K562 (cell line): Measurements from ENCODE around the gene ELAVL3. TPM values are rescaled to one million over a fixed set of nuclear protein-coding genes. Genes with fewer than 3 reads are reported as not detected.

Experiments used
- CC2D1A ChIP-seq: fragments of 450-650 bp; IDR thresholded peaks from 2 replicates; pipeline ENCODE4 v1.6.1; 2017; ENCODE audit warnings: mild to moderate bottlenecking
- CHCHD3 ChIP-seq: fragments of 250-450 bp; sonication (Bioruptor Pico); IDR thresholded peaks from 2 replicates; pipeline ENCODE4 v2.1.2; 2022; ENCODE audit warnings: mild to moderate bottlenecking
- CTBP1 ChIP-seq: fragments of 450-650 bp; IDR thresholded peaks from 2 replicates; pipeline ENCODE4 v1.6.1; 2016; ENCODE audit warnings: borderline replicate concordance
- CXXC5 ChIP-seq: fragments of 250-450 bp; sonication (Bioruptor Pico); IDR thresholded peaks from 2 replicates; pipeline ENCODE4 v1.8.0; 2022; ENCODE audit warnings: inconsistent platforms, mild to moderate bottlenecking, moderate library complexity
- E2F3 ChIP-seq: fragments of 250-450 bp; sonication (Bioruptor Pico); IDR thresholded peaks from 2 replicates; pipeline ENCODE4 v1.4.0; 2020; ENCODE audit warnings: mild to moderate bottlenecking
- LCOR ChIP-seq: sonication (generic); formaldehyde crosslinking; IDR thresholded peaks from 2 replicates; pipeline ENCODE4 v1.8.0; 2022; ENCODE audit warnings: mild to moderate bottlenecking, missing genetic modification reagents
- MBD2 ChIP-seq: sonication (generic); IDR thresholded peaks from 2 replicates; pipeline ENCODE4 v1.6.1; 2016; ENCODE audit warnings: low read depth, borderline replicate concordance
- RCOR1 ChIP-seq, 2 experiments: IDR thresholded peaks; 2 replicates each; pipeline ENCODE4 v1.6.1; 2012; ENCODE audit warnings: low read depth in 2 of 2, low read length in 2 of 2, borderline replicate concordance in 1 of 2, improper control_type of control experiment in 1 of 2
- SRSF3 ChIP-seq: fragments of 200-400 bp; formaldehyde crosslinking; IDR thresholded peaks from 2 replicates; pipeline ENCODE4 v1.6.1; 2016; ENCODE audit warnings: mild to moderate bottlenecking, low read length, moderate library complexity; ENCODE audit not compliant: insufficient read depth
- TBP ChIP-seq: optimal IDR thresholded peaks from 2 replicates; pipeline ENCODE3; 2011; ENCODE audit warnings: low read depth, low read length, improper control_type of control experiment
- TCF15 ChIP-seq: fragments of 250-450 bp; sonication (Bioruptor Pico); IDR thresholded peaks from 2 replicates; pipeline ENCODE4 v1.8.0; 2022; ENCODE audit warnings: moderate library complexity, mild to moderate bottlenecking, inconsistent platforms
- TFAP4 ChIP-seq: sonication (generic); formaldehyde crosslinking; IDR thresholded peaks from 2 replicates; pipeline ENCODE4 v1.8.0; 2022; ENCODE audit warnings: missing genetic modification reagents, mild to moderate bottlenecking, moderate library complexity, borderline replicate concordance
- XRCC5 ChIP-seq: fragments of 200-400 bp; formaldehyde crosslinking; IDR thresholded peaks from 2 replicates; pipeline ENCODE4 v1.6.1; 2017; ENCODE audit warnings: low read depth, mild to moderate bottlenecking, low read length
- ZNF143 ChIP-seq: sonication (generic); formaldehyde crosslinking; IDR thresholded peaks from 2 replicates; pipeline ENCODE4 v1.9.0; 2022; ENCODE audit warnings: mild to moderate bottlenecking, missing genetic modification reagents
- ZNF347 ChIP-seq: fragments of 450-650 bp; formaldehyde crosslinking; IDR thresholded peaks from 2 replicates; pipeline ENCODE4 v1.4.0; 2020; ENCODE audit warnings: low read depth, mild to moderate bottlenecking, moderate library complexity
- ZNF436 ChIP-seq: fragments of 250-450, 450-650 bp; sonication (Bioruptor Pico); formaldehyde crosslinking; IDR thresholded peaks from 2 replicates; pipeline ENCODE4 v1.7.0; 2020; ENCODE audit warnings: mild to moderate bottlenecking
- ZNF512 ChIP-seq: IDR thresholded peaks from 2 replicates; pipeline ENCODE4 v1.6.1; 2016; ENCODE audit warnings: missing genetic modification characterization, missing compliant biosample characterization
- ZNF75A ChIP-seq: fragments of 450-650 bp; formaldehyde crosslinking; IDR thresholded peaks from 2 replicates; pipeline ENCODE4 v1.4.0; 2020; ENCODE audit warnings: mild to moderate bottlenecking
- polyA plus RNA-seq, 8 experiments: library from polyadenylated mRNA; depleted of rRNA in 4 of 8; stranded (reverse) in 5 of 8; unstranded in 3 of 8; fragments of >200 nt; fragmentation: Nextera tagmentation in 2 of 8; fragmentation: Illumina TruSeq in 1 of 8; extraction: Ambion mirVana in 2 of 8; extraction: Trizol in 1 of 8; gene quantifications; 2 replicates each; pipeline versions ENCODE4 v1.2.1 to v1.2.3, GENCODE V29; 2011 to 2014; ENCODE audit warnings: inconsistent platforms in 1 of 8, missing spikeins in 1 of 8
- total RNA-seq, 7 experiments: library from RNA; depleted of rRNA in 6 of 7; stranded (reverse); fragments of >200 nt in 6 of 7; fragmentation: Illumina TruSeq in 2 of 7; extraction: Trizol in 2 of 7; gene quantifications; 2 replicates each; pipeline versions ENCODE4 v1.2.1 to v1.2.3, GENCODE V29; 2011 to 2021; ENCODE audit warnings: low replicate concordance in 1 of 7

Gene ELAVL3
- total and polyA plus RNA-seq, 9 of the 15 experiments (the other 6 are each of a cell fraction or from before 2014, with no cell fraction given), result not detected

GRCh38 chr19:11481534-11482383 lies 913 bp upstream of the ELAVL3 start (continued):
- TF ChIP-seq TFAP4 (peak; percentile 30; the same call in 1 of the 2 replicates), MBD2 (peak; percentile 46), TCF15 (CRISPR knock-in tag) (no peak), CXXC5 (CRISPR knock-in tag) (no peak), CC2D1A (peak; percentile 72; the same call in 1 of the 2 replicates), CTBP1 (peak; percentile 94), ZNF143 (CRISPR knock-in tag) (no peak), RCOR1 (IDR thresholded peaks at IDR 0.05; ENCODE audit: borderline replicate concordance in 1 of 2, low read depth in 2 of 2, low read length in 2 of 2) (peak in 1 of 2 experiments; percentile 93; a peak in 3 of 4 replicates), CHCHD3 (CRISPR knock-in tag) (no peak), ZNF512 (tag) (no peak), E2F3 (peak; percentile 27; the same call in 1 of the 2 replicates), ZNF347 (no peak), TBP (peak; percentile 9), ZNF75A (CRISPR knock-in tag) (no peak), ZNF436 (no peak), LCOR (CRISPR knock-in tag) (no peak), XRCC5 (no peak), SRSF3 (no peak)
